Bronchial epithelial cell (primary cell): ENCODE data around the gene VAV2. TPM values are rescaled to one million over a fixed set of nuclear protein-coding genes. Genes with fewer than 3 reads are reported as not detected.

Experiments used
- DNase-seq: peaks from one replicate; pipeline ENCODE4 v3.0.0-alpha.2; 2010; ENCODE audit warnings: low read depth
- FAIRE-seq: peaks from 2 replicates; lab custom pipeline; 2011; peaks lifted over from hg19 to GRCh38; lab: Jason Lieb, UNC
- H3K27me3 ChIP-seq: 2 replicates; pipeline ENCODE4 v1.5.1; 2011; ENCODE audit warnings: low read length; ENCODE audit not compliant: control insufficient read depth, insufficient read depth
- H3K36me3 ChIP-seq: 2 replicates; pipeline ENCODE4 v1.5.1; 2011; ENCODE audit warnings: low read length; ENCODE audit not compliant: control insufficient read depth, insufficient read depth
- H3K4me3 ChIP-seq: 2 replicates; pipeline ENCODE4 v1.5.1; 2011; ENCODE audit warnings: mild to moderate bottlenecking, low read depth, low read length, control low read depth
- total RNA-seq: library from RNA; depleted of rRNA; stranded (reverse); fragments of >200 nt; gene quantifications from 2 replicates; pipeline ENCODE4 v1.2.1, GENCODE V29; 2014
- TF ChIP-seq, protein P1 (sequence below): IDR thresholded peaks from 2 replicates; pipeline ENCODE4 v1.5.1; 2011; ENCODE audit warnings: mild to moderate bottlenecking, moderate library complexity, low read length, control low read depth, inconsistent platforms; ENCODE audit not compliant: insufficient read depth, severe bottlenecking

The VAV2 gene
- total RNA-seq, 1 donor from 2014 or later: 46.6 TPM

DNA sequence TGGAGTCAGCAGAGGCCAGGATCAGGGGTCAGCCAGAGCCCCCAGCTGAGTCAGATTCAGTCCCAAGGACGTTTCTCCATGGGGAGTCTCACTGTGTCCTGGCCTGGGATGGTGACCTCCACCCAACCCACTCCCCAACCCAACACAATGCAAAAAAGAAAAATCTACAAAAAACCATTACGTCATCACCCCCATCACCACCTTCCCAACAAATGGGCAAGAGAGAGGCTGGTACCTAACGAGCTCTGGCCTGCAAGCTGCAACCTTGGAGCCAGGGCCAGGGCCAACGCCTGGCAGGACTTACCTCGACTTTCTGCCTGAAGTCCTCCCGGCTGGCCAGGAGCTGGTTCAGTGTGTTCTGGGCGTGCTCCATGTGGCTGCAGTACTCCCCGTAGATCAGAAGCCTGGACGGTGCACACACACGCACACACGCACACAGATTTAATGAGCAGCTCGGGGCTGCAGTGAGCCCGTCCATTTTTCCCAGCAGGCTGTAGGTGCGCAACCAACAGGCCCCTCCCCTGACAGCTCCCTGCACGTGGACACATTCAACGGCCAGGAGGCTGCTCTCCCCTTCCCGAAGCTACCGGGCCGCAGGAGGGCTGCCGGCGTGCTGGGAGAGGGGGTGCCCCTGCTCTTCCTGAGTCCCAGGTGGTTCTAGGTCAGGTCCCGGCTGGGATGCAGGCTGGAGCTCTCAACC lies 194.6 kb downstream of the VAV2 start:
- DNase-seq (no peak), FAIRE-seq (no peak)
- TF ChIP-seq, protein P1, sequence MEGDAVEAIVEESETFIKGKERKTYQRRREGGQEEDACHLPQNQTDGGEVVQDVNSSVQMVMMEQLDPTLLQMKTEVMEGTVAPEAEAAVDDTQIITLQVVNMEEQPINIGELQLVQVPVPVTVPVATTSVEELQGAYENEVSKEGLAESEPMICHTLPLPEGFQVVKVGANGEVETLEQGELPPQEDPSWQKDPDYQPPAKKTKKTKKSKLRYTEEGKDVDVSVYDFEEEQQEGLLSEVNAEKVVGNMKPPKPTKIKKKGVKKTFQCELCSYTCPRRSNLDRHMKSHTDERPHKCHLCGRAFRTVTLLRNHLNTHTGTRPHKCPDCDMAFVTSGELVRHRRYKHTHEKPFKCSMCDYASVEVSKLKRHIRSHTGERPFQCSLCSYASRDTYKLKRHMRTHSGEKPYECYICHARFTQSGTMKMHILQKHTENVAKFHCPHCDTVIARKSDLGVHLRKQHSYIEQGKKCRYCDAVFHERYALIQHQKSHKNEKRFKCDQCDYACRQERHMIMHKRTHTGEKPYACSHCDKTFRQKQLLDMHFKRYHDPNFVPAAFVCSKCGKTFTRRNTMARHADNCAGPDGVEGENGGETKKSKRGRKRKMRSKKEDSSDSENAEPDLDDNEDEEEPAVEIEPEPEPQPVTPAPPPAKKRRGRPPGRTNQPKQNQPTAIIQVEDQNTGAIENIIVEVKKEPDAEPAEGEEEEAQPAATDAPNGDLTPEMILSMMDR: no peak
- Histone ChIP-seq H3K36me3 (peaks cover 29% of the 10 kb centered on the region), H3K27me3 (no peaks in the 10 kb centered on the region), H3K4me3 (no peak overlapping the region)

DNA sequence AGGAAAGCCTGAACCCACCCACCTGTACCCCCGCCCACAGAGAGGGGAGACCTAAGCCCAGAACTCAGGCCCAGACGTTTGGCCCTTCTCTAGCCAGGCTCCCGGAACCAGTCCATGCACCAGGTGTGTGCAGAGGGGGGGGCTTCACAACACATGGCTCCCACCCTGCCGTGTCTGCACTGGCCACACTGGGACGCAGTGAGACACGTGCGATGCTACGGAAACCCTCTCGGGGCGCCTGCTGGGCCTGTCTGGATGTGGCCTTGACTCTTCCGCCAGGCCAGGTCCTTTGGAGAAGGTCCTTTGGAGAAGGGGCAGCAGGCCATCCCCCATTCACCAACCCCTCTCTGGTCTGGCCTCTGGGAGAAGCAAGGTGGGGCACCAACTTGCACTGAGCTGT lies 195.6 kb downstream of the VAV2 start:
- Histone ChIP-seq H3K4me3 (no peak overlapping the region), H3K36me3 (peaks cover 33% of the 10 kb centered on the region), H3K27me3 (no peaks in the 10 kb centered on the region)
- TF ChIP-seq, protein P1: no peak
- DNase-seq (no peak), FAIRE-seq (no peak)

DNA sequence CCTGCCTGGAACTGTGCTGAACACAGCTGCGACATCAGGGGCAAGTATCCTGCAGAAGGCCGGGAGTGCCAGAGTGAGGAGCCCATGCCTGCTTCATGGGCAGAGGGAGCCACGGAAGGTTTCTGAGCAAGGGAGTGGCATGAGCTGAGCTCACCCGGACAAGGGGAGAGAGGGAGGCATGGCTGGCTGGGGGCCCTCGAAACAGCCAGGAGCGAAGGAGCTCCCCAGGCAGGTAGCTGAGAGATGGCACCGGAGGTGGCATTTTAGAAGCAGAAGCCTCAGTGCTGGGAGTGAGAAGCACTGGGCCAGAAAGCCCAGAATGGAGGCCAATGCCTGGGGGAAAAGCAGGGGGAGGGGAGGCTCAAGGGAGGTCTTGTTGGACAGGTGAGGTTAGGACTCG lies 197.1 kb downstream of the VAV2 start:
- TF ChIP-seq, protein P1: no peak
- H3K36me3 ChIP-seq: peaks cover 24% of the 10 kb centered on the region
- DNase-seq (no peak), FAIRE-seq (no peak)
- no peaks in the 10 kb centered on the region for H3K27me3 ChIP-seq
- H3K4me3 ChIP-seq: no peak overlapping the region

DNA sequence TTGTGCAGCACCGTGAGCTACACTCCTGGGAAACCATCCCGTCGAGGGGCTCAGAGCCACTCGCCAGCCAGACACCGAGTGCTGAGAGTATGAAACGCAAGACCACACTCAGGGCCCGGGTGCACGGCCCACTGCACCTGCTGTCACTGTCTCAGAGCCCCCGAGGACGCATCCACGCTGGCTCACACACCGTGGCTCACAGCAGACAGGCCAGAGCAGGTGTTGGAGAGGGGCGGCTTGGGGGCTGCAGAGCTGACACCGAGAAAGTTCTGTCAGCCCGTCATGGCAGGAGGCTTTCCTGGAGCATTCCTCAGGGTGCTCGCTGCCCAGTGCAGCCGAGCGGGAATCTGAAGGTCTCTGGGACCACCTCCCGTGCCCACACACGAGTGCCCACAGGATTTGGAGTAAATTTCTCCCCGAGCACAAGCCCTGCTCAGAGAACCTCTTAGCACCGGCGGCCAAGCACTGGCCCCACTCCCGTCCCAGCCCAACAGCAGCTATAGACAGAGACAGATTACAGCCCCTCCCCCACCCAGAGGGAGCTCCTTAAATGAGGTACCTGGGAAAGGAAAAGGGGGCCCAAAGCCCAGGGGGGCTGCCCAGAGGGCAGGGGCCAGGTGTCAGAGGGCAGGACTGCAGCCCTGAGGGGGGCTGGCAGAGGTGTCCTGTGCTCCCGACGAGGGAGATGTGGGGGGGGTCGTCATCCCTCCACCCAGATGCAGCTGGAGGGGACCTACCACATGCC lies 197.9 kb downstream of the VAV2 start:
- TF ChIP-seq, protein P1: no peak
- Histone ChIP-seq H3K4me3 (no peak overlapping the region), H3K27me3 (no peaks in the 10 kb centered on the region), H3K36me3 (peaks cover 24% of the 10 kb centered on the region)
- DNase-seq: no peak
- FAIRE-seq: no peak

DNA sequence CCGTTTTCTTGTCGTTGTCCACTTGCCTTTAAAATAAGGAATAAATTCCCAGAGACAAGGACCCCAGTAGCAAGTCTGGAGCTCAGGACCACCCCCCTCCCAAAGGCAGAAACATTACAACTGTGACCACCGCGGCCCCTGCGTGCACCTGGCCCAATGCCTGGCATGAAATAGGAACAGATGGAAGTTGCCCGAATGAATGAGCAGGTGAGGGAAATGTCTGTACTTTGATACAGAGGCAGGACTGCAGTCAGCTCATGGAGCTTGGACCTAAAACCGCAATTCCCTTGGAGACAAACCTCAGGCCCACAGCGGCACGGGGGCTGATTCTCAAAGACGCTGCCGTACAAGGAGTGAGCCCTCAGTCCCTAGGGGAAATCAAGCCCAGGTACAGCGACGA lies 198.7 kb downstream of the VAV2 start:
- TF ChIP-seq, protein P1: no peak
- Histone ChIP-seq H3K27me3 (no peaks in the 10 kb centered on the region), H3K36me3 (peaks cover 24% of the 10 kb centered on the region), H3K4me3 (no peak overlapping the region)
- no peak for FAIRE-seq
- DNase-seq: no peak
